ENCODE results near the gene ARHGAP26. TPM values are rescaled to one million over a fixed set of nuclear protein-coding genes. Genes with fewer than 3 reads are reported as not detected.
A peak's percentile ranks its signal among the peaks of the same experiment; 100 is the strongest.

The ARHGAP26 gene
- total and polyA plus RNA-seq, 2 experiments from 2014 or later, result 9.5 to 16.8 TPM

DNA sequence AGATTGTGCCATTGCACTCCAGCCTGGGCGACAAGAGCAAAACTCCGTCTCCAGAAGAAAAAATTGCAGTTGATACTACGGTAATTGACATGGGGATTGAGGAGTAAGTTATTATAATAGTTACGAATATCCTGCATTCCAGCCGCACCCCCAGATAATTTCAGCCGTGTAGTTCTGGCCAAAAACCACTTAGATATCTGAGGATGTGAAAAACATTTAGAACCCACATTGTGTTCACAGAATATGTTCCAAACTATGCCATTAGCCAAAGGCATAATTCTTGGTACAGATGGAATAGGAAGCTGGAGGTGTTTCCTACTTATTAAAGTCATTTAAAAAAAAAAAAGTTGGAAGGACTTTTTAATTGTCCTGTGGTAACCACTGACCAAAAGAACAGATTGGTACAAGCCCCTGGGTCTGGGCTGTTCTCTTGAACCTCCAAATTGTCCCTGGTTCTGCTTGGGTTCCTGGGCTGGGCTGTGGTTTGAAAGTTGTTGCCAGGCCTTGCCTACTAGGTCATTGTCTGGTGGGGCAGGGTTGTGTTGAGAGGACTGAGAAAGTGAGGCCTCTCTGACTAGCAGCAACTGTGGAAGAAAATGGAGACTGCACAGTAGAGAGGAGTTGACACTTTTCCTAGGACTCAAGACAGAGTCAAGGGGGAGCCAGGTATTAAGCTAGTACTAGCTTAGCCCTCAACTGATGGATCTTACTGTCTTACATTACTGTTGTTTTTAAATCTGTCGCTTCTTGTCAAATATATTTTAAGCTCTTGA, 434.5 kb downstream of the ARHGAP26 start:
- 0 out of 2 replicates have a peak overlapping the region, but pooled peaks have one; percentile 3 for H3K27ac ChIP-seq (ENCODE audit: low read depth)

More for the DNA sequence above, 434.5 kb downstream of the ARHGAP26 start:
- Histone ChIP-seq H3K79me2 (replicated peaks; ENCODE audit: insufficient read depth) (no peaks in the 10 kb centered on the region), H3K4me2 (no peak overlapping the region), H3K4me1 (ENCODE audit: insufficient read depth) (peaks cover 4% of the 10 kb centered on the region; the same call in 1 of the 2 replicates), H4K20me1 (replicated peaks; ENCODE audit: insufficient read depth) (no peaks in the 10 kb centered on the region), H3F3A (replicated peaks; ENCODE audit: low read depth) (no peaks in the 10 kb centered on the region), H2AFZ (no peak overlapping the region), H3K27me3 (ENCODE audit: insufficient read depth) (no peaks in the 10 kb centered on the region), H3K36me3 (ENCODE audit: insufficient read depth) (no peaks in the 10 kb centered on the region), H3K9me2 (ENCODE audit: insufficient read depth) (no peaks in the 10 kb centered on the region), H3K4me3 (no peak overlapping the region)
- H3K4me1 Mint-ChIP-seq, result peaks cover 16% of the 10 kb centered on the region; the same call in 2 of the 3 replicates
- TF ChIP-seq, protein P1, sequence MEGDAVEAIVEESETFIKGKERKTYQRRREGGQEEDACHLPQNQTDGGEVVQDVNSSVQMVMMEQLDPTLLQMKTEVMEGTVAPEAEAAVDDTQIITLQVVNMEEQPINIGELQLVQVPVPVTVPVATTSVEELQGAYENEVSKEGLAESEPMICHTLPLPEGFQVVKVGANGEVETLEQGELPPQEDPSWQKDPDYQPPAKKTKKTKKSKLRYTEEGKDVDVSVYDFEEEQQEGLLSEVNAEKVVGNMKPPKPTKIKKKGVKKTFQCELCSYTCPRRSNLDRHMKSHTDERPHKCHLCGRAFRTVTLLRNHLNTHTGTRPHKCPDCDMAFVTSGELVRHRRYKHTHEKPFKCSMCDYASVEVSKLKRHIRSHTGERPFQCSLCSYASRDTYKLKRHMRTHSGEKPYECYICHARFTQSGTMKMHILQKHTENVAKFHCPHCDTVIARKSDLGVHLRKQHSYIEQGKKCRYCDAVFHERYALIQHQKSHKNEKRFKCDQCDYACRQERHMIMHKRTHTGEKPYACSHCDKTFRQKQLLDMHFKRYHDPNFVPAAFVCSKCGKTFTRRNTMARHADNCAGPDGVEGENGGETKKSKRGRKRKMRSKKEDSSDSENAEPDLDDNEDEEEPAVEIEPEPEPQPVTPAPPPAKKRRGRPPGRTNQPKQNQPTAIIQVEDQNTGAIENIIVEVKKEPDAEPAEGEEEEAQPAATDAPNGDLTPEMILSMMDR (conservative IDR thresholded peaks at IDR 0.05; ENCODE audit: low read depth in 2 of 2), result no peak
- TF ChIP-seq ZNF114 (CRISPR knock-in tag; IDR thresholded peaks at IDR 0.05) (no peak), EZH2phosphoT487 (IDR thresholded peaks at IDR 0.05; ENCODE audit: unreplicated experiment) (no peak), NANOG (IDR thresholded peaks at IDR 0.05; ENCODE audit: borderline replicate concordance) (no peak), STAT1 (IDR thresholded peaks at IDR 0.05; ENCODE audit: unreplicated experiment) (no peak), POLR2AphosphoS5 (IDR thresholded peaks at IDR 0.05; ENCODE audit: low read depth) (no peak)
- TF ChIP-seq, protein P2, sequence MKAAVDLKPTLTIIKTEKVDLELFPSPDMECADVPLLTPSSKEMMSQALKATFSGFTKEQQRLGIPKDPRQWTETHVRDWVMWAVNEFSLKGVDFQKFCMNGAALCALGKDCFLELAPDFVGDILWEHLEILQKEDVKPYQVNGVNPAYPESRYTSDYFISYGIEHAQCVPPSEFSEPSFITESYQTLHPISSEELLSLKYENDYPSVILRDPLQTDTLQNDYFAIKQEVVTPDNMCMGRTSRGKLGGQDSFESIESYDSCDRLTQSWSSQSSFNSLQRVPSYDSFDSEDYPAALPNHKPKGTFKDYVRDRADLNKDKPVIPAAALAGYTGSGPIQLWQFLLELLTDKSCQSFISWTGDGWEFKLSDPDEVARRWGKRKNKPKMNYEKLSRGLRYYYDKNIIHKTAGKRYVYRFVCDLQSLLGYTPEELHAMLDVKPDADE (IDR thresholded peaks at IDR 0.05), result no peak
- TF ChIP-seq, protein P3, sequence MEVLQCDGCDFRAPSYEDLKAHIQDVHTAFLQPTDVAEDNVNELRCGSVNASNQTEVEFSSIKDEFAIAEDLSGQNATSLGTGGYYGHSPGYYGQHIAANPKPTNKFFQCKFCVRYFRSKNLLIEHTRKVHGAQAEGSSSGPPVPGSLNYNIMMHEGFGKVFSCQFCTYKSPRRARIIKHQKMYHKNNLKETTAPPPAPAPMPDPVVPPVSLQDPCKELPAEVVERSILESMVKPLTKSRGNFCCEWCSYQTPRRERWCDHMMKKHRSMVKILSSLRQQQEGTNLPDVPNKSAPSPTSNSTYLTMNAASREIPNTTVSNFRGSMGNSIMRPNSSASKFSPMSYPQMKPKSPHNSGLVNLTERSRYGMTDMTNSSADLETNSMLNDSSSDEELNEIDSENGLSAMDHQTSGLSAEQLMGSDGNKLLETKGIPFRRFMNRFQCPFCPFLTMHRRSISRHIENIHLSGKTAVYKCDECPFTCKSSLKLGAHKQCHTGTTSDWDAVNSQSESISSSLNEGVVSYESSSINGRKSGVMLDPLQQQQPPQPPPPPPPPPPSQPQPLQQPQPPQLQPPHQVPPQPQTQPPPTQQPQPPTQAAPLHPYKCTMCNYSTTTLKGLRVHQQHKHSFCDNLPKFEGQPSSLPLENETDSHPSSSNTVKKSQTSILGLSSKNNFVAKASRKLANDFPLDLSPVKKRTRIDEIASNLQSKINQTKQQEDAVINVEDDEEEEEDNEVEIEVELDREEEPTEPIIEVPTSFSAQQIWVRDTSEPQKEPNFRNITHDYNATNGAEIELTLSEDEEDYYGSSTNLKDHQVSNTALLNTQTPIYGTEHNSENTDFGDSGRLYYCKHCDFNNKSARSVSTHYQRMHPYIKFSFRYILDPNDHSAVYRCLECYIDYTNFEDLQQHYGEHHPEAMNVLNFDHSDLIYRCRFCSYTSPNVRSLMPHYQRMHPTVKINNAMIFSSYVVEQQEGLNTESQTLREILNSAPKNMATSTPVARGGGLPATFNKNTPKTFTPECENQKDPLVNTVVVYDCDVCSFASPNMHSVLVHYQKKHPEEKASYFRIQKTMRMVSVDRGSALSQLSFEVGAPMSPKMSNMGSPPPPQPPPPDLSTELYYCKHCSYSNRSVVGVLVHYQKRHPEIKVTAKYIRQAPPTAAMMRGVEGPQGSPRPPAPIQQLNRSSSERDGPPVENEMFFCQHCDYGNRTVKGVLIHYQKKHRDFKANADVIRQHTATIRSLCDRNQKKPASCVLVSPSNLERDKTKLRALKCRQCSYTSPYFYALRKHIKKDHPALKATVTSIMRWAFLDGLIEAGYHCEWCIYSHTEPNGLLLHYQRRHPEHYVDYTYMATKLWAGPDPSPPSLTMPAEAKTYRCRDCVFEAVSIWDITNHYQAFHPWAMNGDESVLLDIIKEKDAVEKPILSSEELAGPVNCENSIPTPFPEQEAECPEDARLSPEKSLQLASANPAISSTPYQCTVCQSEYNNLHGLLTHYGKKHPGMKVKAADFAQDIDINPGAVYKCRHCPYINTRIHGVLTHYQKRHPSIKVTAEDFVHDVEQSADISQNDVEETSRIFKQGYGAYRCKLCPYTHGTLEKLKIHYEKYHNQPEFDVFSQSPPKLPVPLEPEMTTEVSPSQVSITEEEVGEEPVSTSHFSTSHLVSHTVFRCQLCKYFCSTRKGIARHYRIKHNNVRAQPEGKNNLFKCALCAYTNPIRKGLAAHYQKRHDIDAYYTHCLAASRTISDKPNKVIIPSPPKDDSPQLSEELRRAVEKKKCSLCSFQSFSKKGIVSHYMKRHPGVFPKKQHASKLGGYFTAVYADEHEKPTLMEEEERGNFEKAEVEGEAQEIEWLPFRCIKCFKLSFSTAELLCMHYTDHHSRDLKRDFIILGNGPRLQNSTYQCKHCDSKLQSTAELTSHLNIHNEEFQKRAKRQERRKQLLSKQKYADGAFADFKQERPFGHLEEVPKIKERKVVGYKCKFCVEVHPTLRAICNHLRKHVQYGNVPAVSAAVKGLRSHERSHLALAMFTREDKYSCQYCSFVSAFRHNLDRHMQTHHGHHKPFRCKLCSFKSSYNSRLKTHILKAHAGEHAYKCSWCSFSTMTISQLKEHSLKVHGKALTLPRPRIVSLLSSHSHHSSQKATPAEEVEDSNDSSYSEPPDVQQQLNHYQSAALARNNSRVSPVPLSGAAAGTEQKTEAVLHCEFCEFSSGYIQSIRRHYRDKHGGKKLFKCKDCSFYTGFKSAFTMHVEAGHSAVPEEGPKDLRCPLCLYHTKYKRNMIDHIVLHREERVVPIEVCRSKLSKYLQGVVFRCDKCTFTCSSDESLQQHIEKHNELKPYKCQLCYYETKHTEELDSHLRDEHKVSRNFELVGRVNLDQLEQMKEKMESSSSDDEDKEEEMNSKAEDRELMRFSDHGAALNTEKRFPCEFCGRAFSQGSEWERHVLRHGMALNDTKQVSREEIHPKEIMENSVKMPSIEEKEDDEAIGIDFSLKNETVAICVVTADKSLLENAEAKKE (CRISPR knock-in tag; IDR thresholded peaks at IDR 0.05), result no peak
- ATAC-seq (no peak), DNase-seq (ENCODE audit: low spot score) (no peak)
- H3K27me3 Mint-ChIP-seq (ENCODE audit: insufficient read depth, low read depth, poor library complexity), result no peaks in the 10 kb centered on the region
- no peak overlapping the region for H3K4me3 Mint-ChIP-seq
- H3K27ac Mint-ChIP-seq, result no peak overlapping the region
- H3K9me3 Mint-ChIP-seq, result peaks cover 2% of the 10 kb centered on the region; the same call in 1 of the 3 replicates
- peaks cover 3% of the 10 kb centered on the region; the same call in 2 of the 3 replicates for H3K36me3 Mint-ChIP-seq (ENCODE audit: low read depth)

Data from GM23338 (cell line).